ENCODE measurements around the gene CLDN22. TPM values are rescaled to one million over a fixed set of nuclear protein-coding genes. Genes with fewer than 3 reads are reported as not detected.

CLDN22 gene
- total RNA-seq: not detected

DNA sequence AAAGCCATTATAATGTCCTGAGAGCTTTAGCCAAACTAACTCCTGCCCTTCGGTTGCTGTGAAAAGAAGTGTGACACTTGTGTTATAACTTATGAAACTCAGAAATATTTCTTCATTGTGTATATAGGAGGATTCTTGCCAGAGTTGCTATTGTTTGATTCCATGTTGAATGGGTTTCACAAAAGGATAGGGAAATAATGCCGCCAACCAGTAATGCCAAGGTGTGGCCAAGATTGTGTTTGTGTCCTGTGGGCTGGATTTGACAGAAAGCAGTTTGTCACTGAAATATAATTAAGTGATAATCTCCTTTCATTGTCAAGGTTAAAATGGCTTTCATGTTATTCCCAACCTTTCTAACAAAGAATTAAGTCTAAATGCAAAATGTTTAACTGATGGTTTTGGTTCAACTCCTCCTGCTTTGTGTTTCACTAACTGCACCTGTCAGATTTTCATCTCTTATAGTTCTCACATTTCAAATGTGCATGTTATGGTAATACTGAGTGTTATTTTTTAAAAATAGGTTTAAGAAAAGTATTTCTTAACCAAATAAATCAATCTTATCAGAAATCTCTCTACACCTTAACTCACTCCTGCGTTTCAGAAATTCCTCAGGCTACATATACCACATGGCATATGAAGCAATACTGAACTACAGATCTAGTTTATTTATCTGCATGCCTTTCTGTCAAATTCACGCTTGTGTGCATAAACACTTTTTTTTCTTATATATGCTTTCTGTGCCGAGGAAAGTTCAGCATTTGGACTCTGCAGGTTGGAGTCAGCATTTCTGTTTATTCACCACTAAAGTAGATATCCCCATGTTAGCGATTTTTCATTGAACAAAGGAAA lies at the start of gene CLDN22:
TSS of gene CLDN22 (minus strand) at position 66 of the 849 bp plus-strand sequence. CDS start at position 8, 58 bp downstream.

DNA sequence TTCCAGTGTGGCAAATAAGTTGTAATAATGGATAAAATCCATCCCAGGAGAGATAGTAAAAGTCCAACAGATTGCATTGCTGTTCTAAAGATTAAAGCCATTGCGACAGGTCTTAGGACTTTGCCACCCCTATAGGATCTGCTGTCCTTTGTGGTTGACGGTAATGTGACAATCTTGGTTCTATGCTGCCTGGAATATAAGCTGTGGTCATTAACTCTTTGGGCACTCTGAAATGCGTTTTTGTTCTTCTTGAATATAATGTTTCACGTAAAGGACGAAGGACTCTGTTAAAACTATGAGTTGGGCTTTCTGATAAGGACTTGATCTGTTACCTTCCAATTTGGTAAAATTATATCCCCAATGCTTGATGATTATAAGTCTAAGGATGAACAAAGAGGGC lies 2.2 kb upstream of the CLDN22 start, which contains the start of gene CLDN24:
TSS of gene CLDN24 (minus strand) at position 101 of the 400 bp plus-strand sequence. CDS start at position 101, 0 bp downstream.

Other genes starting within 250 kb of the CLDN22 start
- gene WWC2, start 221.0 kb downstream of the CLDN22 start, total RNA-seq: 20.3 TPM
- not detected for gene CLDN24, start 2.1 kb upstream of the CLDN22 start, total RNA-seq
- gene CDKN2AIP, start 124.4 kb upstream of the CLDN22 start, total RNA-seq: 22.8 TPM
- gene ING2, start 184.8 kb upstream of the CLDN22 start, total RNA-seq: 19.1 TPM

Measured in parietal lobe (tissue), 1 donor.